HG03520 (cell line): ENCODE measurements around the gene PRELID2.
A peak's percentile ranks its signal among the peaks of the same experiment; 100 is the strongest.
"Not testable (repeated sequence)": the region's sequence is repeated elsewhere in the genome, so short reads cannot be mapped to it uniquely, and the experiment has no call there.

Experiments
- ATAC-seq: cut with Tn5 transposase; IDR thresholded peaks from one replicate; pipeline ENCODE4 v1.9.1; 2021; ENCODE audit warnings: mild to moderate bottlenecking, moderate library complexity; ENCODE audit not compliant: unreplicated experiment

The PRELID2 gene

DNA sequence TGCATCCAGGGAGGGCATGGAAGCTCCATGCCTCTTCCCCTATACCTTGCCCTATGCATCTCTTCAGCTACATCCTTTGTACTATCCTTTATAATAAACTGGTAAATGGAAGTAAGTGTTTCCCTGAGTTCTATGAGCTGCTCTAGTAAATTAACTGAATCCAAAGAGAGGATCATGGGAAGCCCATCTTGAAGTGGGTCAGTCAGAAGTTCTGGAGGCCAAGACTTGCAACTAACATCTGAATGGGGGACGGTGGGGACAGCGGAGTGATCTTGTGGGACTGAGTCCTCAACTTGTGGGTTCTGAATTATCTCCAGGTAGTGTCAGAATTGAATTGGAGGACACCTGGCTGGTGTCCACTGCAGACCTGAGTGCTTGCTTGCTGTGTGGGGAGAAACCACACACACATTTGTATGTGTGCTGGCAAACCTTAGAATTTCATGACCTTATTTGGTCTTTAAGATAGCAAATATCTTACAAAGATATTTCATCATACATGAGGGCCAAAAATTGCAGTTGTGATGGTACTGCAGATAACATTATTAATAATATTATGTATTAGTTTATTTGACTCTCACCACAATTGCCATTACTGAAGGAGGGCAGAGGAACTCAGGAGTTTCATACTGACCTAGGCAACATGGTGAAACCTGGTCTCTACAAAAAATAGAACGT lies 5.5 kb upstream of the PRELID2 start:
- no peak for ATAC-seq

DNA sequence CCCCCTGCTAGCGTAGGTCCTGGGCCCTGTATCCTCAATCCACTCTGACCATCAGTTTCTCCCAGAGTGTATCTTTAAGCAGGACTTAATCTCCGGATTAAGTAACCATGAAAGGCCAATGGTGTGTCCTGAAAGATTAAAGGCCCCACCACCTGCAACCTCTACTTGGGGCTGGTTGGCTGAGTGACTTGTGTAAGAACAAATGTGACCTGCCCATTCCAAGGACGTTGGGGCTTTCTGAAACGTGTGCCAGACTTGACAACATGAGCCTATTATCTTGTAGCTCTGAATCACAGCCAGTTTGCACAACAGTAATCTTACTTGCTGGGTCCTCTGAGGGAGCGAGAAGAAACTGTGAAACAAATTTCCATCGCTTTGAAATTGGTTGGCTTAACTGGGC lies 3.1 kb upstream of the PRELID2 start:
- ATAC-seq: no peak

DNA sequence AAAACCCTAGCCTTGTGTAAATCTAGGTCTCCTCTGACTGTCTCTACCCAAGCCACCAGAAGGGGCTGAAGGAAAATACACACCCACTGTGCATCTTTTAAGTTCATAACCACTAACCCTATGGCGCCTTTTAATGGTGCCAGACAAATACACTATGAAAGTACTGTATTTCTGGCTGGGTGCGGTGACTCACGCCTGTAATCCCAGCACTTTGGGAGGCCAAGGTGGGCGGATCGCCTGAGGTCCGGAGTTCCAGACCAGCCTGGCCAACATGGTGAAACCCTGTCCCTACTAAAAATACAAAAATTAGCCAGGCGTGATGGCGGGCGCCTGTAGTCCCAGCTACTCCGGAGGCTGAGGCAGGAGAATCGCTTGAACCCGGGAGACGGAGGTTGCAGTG lies 1.1 kb upstream of the PRELID2 start:
- not testable (repeated sequence) for ATAC-seq

DNA sequence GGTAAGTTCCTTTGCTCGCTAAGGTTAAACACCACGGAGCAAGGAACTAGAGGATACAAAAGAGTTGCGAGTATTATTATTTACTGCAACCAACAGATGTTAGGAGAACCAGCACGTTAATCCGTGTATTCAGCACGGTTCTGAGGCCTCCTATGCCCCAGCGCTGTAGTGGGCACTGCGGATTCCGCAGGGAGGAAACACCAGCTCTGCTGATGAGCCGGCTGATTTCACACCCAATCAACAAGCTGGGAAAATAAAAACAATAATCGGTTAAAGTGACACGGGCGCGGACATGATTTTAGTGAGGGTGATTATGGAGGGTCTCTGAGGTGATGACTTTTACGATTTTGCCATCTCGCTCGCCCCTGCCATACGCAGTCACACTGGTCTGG lies 702 bp upstream of the PRELID2 start:
- no peak for ATAC-seq

DNA sequence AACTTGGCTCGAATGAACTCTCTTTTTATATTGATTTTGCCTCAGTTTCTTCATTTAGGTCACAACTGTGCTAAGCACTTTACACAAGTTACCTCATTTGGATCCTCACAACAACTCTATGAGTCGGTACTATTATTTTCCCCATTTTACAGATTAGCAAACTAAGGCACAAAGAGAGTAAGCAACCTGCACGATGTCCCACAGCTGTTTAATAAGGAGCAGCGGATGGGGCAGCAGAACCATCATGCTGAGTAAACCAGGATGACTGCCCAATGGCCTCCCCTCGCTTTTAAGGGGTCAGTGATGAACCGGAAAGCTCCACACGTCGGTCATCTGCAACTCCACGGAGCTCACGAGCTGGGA lies 607 bp downstream of the PRELID2 start:
- ATAC-seq: no peak

DNA sequence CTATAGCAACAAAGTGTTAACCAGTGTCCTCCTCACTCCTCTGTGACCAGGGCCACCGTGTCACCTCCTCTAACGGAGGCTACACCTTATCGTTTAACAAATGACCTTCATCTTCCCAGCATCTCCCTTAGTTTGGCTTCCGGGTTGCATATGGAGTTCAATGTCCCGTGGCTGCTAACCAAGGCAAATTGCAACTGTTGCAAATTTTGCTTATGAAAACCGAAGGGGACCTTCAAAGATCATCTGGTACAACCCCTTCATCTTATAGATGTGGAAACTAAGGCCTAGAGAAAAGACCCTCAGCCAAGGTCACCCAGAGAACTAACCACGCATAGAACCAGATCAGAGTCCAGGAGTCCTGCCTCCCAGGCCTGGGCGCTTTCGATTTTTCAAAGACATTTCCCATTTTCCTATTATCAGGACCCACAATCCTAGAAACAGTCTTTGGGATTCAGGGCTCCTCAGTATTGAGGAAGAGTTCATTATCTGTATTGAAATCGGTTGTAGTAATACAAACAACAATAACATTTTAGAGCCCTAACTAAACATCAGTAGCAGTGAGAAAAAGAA lies 1.4 kb downstream of the PRELID2 start:
- ATAC-seq: no peak

DNA sequence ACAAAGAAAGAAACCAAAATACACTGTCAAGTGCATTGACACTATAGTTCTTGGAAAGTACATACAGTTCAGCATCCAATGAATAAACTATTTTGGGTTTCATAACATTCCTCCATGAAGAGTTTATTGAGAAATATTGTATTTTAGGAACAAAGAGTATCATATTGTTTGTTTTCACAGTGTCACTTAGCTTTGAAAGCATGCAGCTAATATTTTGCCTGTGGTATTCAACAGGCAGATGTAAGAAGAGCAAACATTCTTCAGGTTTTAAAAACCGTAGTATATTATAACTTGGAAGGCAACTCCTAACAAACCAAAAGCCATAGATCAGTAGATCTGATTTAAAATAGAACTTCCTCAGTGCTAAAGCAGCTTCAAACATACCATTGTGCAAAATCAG lies 4.5 kb downstream of the PRELID2 start:
- no peak for ATAC-seq

DNA sequence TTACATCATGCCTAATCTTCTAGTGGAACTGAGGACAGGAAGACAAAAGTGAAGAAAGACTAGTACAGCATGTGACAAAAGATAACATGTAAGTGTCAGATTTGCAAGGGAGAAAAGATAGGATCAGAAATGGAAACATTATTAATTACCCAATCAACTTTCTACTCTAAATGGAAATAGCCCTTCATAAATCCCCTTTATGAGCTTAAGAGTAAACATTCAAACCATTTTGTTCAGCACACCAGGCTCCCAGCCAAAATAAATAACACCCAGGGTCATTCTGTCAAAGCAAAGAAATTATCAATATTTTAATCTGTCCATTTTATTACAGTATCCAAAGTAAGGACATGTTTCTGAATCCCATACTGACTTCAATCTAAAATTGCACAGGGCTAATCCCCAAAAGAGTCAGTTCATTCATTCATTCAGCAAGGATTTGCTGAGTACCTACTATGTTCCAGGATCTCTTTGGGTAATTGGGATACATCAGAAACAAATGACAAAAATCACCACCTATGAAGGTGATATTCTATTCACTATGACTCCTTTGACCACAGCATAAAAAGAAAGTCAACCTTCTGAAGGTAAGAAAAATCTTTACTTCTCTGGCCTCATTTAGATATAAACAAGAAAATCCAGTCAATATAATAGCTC lies 5.3 kb downstream of the PRELID2 start:
- ATAC-seq: no peak

DNA sequence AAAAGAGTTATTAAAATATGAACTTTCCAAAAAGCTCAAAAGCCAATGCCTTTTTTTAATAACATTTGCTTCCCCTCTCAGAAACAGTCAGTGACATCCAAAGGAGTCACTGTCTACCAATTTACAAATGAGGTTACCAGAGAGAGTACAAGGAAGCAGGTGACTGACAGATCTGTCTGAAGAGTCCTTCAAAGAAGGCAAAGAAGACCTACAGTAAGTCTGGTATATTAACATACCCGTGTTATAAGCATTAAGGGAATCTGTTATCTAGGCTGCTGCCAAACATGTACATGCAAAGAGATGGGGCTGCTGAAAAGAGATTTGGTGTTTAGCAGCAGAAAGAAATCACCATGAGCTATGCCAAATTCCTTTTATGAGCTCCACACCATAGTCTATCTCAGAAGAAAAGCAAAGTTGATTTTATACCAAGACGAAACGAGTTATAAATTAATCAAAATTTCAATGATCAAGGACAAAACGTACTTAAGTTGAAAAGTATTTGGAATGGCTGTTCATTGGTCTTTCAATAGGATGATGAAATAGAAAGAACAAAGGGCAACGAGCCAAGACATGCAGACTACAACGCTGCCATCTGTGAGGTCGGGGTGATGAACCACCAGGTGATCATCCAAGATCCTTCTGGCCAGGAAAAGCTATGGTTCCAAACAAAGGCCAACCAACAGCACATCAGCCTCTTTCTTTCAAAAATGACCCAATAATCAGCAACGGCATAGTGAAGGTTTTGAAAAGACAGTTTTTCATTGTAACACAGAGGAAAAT lies 8.1 kb downstream of the PRELID2 start:
- ATAC-seq: no peak

DNA sequence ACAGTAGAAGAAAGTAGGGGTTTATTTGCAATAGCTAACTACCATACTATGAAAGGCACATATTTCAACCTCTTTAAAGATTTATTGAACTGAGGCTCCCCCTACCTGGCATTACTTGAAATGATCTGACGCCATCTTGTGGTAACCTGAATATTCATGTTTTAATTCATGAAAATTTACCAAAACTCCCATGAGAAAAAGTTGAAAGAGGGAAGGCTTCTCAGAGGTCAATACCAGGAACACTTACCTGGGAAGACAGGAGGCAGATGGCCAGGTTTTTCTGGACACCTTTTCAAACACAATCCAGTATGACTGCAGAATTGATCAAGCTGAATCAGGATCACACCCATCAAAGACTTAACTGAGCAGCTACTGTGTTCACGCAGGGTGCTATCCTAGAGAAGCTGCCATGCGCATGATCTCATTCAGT lies 9.4 kb downstream of the PRELID2 start:
- peak; percentile 63 for ATAC-seq

DNA sequence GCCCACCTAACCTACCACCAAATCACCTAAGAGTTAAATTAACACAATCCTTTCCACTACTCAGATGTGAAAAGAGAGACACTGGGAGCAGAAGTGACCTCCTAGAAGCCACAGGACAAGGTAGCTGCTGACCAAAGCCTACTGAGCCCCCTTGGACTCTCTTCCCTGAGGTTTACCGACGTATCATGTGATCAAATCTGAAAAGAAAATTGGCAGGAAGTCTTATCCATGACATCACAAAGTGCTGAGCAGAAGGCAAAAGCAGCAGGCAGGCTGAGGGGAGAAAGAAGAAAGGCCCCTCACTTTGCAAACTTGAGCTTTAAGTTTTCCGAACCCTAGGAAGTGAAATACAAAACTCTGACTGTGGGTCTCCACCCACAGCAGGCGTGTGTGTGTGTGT lies 11.1 kb downstream of the PRELID2 start:
- ATAC-seq: no peak

DNA sequence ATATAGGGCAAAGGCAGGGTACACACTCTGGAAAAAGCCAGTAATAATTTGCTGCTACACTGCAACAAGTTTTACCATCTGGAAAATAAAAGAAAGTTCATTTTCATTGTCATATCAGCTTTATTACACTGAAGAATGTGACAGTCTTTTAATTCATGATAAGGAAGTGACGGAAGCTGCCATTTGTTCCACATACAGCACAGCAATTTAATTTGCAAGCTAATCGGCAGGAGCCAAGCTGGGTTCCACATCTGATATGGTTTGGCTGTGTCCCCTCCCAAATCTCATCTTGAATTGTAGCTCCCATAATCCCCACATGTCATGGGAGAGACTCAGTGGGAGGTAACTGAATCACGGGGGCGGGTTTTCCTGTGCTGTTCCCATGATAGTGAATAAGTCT lies 16.5 kb downstream of the PRELID2 start:
- ATAC-seq: no peak

DNA sequence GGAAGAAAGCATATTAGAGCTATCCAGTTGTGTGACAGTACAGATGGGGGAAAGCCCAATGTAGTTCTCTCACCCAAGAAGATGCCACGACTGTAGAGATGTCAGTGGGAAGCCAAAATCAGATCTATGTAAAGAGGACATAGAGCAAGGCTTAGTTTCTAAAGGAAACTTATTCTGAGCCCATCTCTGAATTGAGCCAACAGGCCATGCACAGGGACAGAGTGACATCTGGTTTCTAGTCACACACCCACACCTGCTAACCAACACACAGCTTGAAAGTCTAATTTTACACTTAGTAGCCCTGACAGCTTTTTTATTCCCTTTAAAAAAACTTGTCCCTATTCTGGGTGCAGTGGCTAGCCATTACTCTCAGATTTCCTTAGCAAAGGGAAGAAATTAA lies 22.3 kb downstream of the PRELID2 start:
- ATAC-seq: no peak

DNA sequence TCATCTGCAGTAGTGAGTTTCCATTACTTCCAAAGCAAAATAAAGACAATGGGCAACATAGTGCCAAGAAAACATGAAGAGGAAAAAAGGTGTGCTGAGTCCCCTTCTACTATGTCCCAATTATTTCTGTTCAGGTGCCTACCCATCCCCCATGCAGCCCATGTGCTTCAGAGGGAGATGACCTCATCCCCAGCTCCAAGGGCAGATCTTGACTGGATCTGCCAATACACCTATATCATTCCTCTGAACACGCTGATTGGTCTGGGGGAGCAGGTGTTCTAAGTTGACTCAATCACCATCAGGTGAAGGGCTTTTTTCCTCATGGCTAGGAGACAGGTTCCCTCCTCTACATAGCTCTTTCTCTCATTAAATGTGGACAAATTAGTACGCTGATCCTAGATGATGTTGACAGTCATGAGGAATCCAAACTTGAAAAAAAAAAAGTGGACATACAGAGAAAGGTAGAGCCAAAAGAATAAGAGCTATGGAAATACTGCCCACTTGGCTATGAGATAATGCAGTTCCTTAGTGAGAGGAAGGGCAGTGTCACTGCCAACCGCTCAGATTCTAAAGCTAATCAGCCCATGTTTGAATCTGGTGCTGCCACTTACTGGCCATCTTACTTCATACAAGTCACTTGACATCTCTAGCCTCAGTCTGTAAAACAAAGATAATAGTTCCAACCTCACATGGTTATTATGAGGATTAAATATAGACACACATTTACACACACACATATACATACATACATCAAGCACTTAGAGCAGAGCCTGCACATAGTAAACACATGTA lies 23.1 kb downstream of the PRELID2 start:
- no peak for ATAC-seq

DNA sequence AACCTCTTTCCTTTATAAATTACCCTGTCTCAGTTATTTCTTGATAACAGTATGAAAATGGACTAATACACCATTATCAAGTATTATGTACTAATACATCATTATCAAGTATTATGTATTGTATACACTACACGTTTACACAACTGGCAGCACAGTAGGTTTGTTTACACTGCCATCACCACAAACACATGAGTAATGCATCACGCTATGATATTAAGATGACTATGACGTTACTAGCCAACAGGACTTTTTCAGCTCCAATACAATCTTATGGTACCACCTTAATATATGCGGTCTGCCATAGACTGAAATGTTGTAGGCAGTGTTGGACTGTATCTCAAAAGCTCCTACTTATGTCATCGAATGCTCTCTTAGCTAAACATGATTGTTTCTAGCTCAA lies 28.2 kb downstream of the PRELID2 start:
- no peak for ATAC-seq

DNA sequence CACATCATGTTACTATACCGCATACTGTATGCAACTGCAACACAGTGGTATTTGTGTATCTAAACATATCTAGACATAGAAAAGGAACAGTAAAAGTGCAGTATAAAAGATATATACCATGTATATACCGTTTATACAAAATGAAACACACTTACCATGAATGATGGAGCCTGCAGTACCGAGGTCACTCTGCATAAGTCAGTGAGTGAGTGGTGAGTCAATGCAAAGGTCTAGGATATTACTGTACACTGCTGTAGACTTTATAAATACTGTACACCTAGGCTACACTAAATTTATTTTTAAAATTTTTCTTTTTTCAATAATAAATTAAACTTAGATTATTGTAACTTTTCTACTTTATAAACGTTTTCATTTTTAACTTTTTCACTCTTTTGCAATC lies 29.3 kb downstream of the PRELID2 start:
- no peak for ATAC-seq

DNA sequence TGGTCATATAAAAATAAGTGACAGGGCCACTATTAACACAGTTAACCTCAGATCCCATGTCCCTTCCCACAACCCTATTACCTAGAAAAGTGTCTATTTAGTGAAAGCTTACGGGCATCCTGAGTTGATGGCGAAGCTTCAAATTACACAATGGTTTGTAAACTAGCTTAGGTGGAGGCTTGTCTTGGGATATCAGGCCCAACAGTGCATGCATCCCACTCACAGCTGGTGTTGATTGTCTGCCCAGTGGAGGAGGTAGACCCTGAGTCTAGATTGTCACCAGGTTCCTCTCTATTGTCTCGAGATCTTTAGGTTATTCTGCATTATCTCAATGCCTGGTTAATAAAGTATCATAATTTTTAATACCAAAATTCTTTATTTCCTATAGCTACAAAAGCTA lies 30.4 kb downstream of the PRELID2 start:
- ATAC-seq: no peak

DNA sequence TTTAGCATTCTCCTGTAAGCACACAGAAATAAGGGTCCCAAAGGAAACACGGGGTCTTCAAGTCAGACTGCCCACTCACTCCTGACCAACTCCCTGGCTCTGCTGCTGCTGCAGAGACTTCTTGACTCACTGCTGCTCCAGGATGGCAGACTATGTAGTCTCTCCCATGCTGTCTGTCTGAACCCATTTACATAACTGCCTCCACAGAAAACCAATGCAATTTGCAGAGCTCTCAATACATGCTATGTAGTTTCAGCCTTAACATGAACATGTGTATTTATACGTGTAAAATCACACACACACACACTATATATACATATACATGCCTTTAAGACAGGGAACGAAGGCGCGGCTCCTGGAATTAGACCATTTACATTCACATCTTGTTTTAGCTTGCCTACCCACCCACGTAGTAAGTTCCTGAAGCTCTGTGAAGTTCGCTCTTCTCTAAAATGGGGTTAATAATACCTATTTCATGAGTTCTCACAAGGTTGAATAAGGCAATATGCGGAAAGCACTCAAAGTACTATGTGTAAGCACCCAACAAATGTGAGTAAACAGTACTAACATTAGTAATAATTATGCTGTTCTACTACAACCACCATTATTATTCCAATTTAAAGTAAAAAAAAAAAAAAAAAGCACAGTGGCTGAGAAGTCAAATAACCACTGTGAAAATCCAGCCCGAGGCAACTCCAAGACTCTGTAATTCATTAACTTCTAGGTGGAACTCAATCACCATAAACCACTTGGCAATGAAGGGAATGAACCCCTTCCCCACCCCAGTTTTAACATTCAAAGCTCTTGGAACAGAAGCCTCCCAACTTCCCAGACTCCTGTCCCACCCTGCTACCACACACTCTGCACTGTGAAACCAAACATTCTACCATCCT lies 31.8 kb downstream of the PRELID2 start:
- no peak for ATAC-seq

DNA sequence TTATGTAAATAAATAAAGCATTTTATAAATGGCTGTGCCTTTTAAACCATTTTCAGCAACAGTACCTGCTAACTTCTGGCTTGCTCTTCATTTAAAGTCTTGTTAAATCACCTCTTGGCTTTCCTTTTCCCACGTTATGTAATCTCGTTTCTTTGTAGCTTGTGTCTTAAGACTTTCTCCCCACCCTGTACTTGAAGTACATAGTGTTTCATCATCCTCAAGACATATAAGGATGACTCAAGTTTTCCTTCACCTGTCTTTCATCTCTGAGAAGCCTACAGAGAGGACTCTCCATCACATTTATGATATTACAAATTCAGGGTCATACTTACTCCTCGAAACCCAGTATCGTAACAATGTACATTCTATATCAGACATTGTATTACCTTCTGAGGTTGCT lies 33.9 kb downstream of the PRELID2 start:
- ATAC-seq: no peak

DNA sequence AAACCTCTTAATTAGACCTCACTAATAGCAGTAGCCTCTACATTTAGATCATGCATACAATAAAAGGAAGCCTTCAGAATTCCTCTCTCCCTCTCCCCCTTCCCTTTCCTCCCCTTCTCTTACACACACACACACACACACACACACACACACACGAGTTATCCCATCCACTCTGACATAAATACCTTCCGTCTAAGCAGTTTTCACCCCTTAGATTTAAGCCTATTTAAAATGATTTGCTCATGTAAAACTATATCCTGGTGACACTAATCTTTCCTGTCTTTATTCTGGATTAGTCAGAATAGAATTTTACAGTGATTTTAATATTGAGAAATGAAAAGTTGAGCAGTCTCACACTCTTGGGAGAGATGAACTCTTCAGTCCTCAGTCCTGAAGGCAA lies 35.0 kb downstream of the PRELID2 start:
- ATAC-seq: no peak
